NCI-H1694 (cell line): ENCODE results near the gene PCSK5.

ENCODE experiments used
- DNase-seq: peaks from one replicate; lab custom pipeline; 2025; lab: John Stamatoyannopoulos, UW

PCSK5 gene

GRCh38 chr9:76191493-76191892, 301.0 kb downstream of the PCSK5 start:
- DNase-seq: no peak

GRCh38 chr9:76192013-76192412, 301.5 kb downstream of the PCSK5 start:
- DNase-seq: no peak

GRCh38 chr9:76194896-76195295, 304.4 kb downstream of the PCSK5 start:
- no peak for DNase-seq

- no peak for DNase-seq
These were observed 307.9 kb downstream of the PCSK5 start for GRCh38 chr9:76198336-76198735.

GRCh38 chr9:76200315-76200714, 309.8 kb downstream of the PCSK5 start:
- no peak for DNase-seq

GRCh38 chr9:76200745-76201144, 310.3 kb downstream of the PCSK5 start:
- DNase-seq: no peak

GRCh38 chr9:76203373-76203772, 312.9 kb downstream of the PCSK5 start:
- no peak for DNase-seq

- no peak for DNase-seq
These were observed 316.3 kb downstream of the PCSK5 start for GRCh38 chr9:76206821-76207220.

- no peak for DNase-seq
These were observed 323.3 kb downstream of the PCSK5 start for GRCh38 chr9:76213751-76214150.

- DNase-seq: no peak
These were observed 324.6 kb downstream of the PCSK5 start for GRCh38 chr9:76215066-76215465.

GRCh38 chr9:76216161-76216649, 325.7 kb downstream of the PCSK5 start:
- no peak for DNase-seq

GRCh38 chr9:76218117-76218885, 327.8 kb downstream of the PCSK5 start:
- no peak for DNase-seq

- no peak for DNase-seq
These were observed 328.5 kb downstream of the PCSK5 start for GRCh38 chr9:76218886-76219445.

GRCh38 chr9:76219560-76220151, 329.2 kb downstream of the PCSK5 start:
- DNase-seq: no peak

- DNase-seq: no peak
These were observed 330.9 kb downstream of the PCSK5 start for GRCh38 chr9:76221423-76221822.

GRCh38 chr9:76223749-76224340, 333.4 kb downstream of the PCSK5 start:
- DNase-seq: no peak

- DNase-seq: no peak
These were observed 336.7 kb downstream of the PCSK5 start for GRCh38 chr9:76227156-76227555.

GRCh38 chr9:76231001-76231400, 340.5 kb downstream of the PCSK5 start:
- no peak for DNase-seq

- DNase-seq: no peak
These were observed 342.5 kb downstream of the PCSK5 start for GRCh38 chr9:76232861-76233489.

- DNase-seq: no peak
These were observed 350.1 kb downstream of the PCSK5 start for GRCh38 chr9:76240578-76240977.

GRCh38 chr9:76245518-76245917, 355.0 kb downstream of the PCSK5 start:
- DNase-seq: no peak

GRCh38 chr9:76246680-76247079, 356.2 kb downstream of the PCSK5 start:
- no peak for DNase-seq
